ENCODE results near the gene ITPRID2. TPM values are rescaled to one million over a fixed set of nuclear protein-coding genes. Genes with fewer than 3 reads are reported as not detected.

Gene ITPRID2
- total RNA-seq, result 142 and 151 TPM in 2 replicates

DNA sequence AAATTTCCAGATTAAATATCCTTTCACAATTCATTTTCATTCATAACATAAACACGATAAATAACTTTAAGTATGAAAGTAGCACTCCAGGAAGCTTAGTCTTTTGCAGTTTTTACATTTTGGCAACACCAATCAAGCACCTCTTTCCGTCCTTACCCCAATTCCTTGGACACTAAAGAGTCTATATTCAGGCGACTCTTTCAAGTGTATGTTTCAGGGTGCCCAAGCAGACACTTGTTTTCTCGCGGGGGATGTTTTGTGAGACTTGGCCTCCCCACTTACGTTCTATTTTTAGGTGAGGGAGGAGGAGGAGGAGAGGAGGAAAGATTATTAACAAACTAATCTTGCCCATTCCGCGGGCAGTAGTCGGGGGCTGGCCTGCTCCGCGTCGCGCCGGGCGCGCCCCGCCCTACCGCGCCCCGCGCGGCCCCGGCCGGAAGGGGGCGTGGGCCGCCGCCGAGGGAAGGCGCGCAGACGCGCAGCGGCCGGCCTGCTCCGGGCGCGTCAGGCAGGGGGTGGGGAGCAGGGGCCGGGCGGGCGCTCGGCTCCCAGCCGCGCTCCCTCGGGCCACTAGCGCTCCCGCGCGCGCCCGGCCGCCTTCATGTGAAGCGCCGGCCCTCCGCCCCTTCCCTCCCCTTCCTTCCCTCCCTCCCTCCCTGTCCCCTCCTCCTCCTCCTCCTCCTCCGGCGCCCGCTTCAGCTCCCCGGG, at the start of gene ITPRID2:
ITPRID2 (plus strand) TSS at position 473 of the 708 bp plus-strand sequence. CDS start 337 bp downstream, outside the sequence.

Other genes with a start within 250 kb of the ITPRID2 start
- under 0.01 TPM in 1 of 2 replicates, not detected in the other for gene CERKL, start 234.6 kb upstream of the ITPRID2 start, total RNA-seq
- not detected in 2 replicates for gene NEUROD1, start 211.2 kb upstream of the ITPRID2 start, total RNA-seq
- gene PPP1R1C, start 94.1 kb downstream of the ITPRID2 start, total RNA-seq, result 1.00 TPM in 1 of 2 replicates, not detected in the other